ENCODE results near the gene CELF4.

The CELF4 gene

GRCh38 chr18:37452682-37453385, 112.8 kb downstream of the CELF4 start:
- no peak overlapping the region for H3K4me3 ChIP-seq (ENCODE audit: insufficient read depth, low read length, poor library complexity, severe bottlenecking)
- no peak overlapping the region for H3K9ac ChIP-seq (ENCODE audit: low read length)
- no peaks in the 10 kb centered on the region for H3K9me2 ChIP-seq (replicated peaks; ENCODE audit: insufficient read depth, low read length)
- H2AFZ ChIP-seq (ENCODE audit: low read depth, low read length, severe bottlenecking) = no peak overlapping the region
- no peaks in the 10 kb centered on the region for H3K9me3 ChIP-seq (ENCODE audit: insufficient read depth, low read length)
- H3K4me2 ChIP-seq (ENCODE audit: low read depth, low read length, poor library complexity, severe bottlenecking) = no peak overlapping the region
- no peak overlapping the region for H3K27ac ChIP-seq (ENCODE audit: low read depth, low read length)
- no peaks in the 10 kb centered on the region for H3K27me3 ChIP-seq (ENCODE audit: low read length)
- TF ChIP-seq CTCF (IDR thresholded peaks at IDR 0.05; ENCODE audit: insufficient read depth, low read length, poor library complexity, severe bottlenecking) = no peak
- no peak for TF ChIP-seq EZH2phosphoT487 (conservative IDR thresholded peaks at IDR 0.05; ENCODE audit: low read length)
- no peaks in the 10 kb centered on the region for H3F3A ChIP-seq (ENCODE audit: insufficient read depth)
- no peaks in the 10 kb centered on the region for H4K20me1 ChIP-seq (ENCODE audit: low read depth, low read length)
- no peaks in the 10 kb centered on the region for H3K36me3 ChIP-seq (ENCODE audit: low read length)
- no peaks in the 10 kb centered on the region for H3K79me2 ChIP-seq (ENCODE audit: insufficient read depth, low read length)

GRCh38 chr18:37452015-37452414, 113.6 kb downstream of the CELF4 start:
- no peak overlapping the region for H3K9ac ChIP-seq (ENCODE audit: low read length)
- TF ChIP-seq EZH2phosphoT487 (conservative IDR thresholded peaks at IDR 0.05; ENCODE audit: low read length) = no peak
- TF ChIP-seq CTCF (IDR thresholded peaks at IDR 0.05; ENCODE audit: insufficient read depth, low read length, poor library complexity, severe bottlenecking) = no peak
- no peak overlapping the region for H2AFZ ChIP-seq (ENCODE audit: low read depth, low read length, severe bottlenecking)

GRCh38 chr18:37451239-37451825, 114.3 kb downstream of the CELF4 start:
- H2AFZ ChIP-seq (ENCODE audit: low read depth, low read length, severe bottlenecking) = no peak overlapping the region
- no peak overlapping the region for H3K4me3 ChIP-seq (ENCODE audit: insufficient read depth, low read length, poor library complexity, severe bottlenecking)
- no peak overlapping the region for H3K9ac ChIP-seq (ENCODE audit: low read length)
- no peaks in the 10 kb centered on the region for H3K9me3 ChIP-seq (ENCODE audit: insufficient read depth, low read length)
- no peaks in the 10 kb centered on the region for H4K20me1 ChIP-seq (ENCODE audit: low read depth, low read length)
- no peak overlapping the region for H3K4me2 ChIP-seq (ENCODE audit: low read depth, low read length, poor library complexity, severe bottlenecking)
- TF ChIP-seq EZH2phosphoT487 (conservative IDR thresholded peaks at IDR 0.05; ENCODE audit: low read length) (no peak), CTCF (IDR thresholded peaks at IDR 0.05; ENCODE audit: insufficient read depth, low read length, poor library complexity, severe bottlenecking) (no peak)
- H3K27ac ChIP-seq (ENCODE audit: low read depth, low read length) = no peak overlapping the region
- H3F3A ChIP-seq (ENCODE audit: insufficient read depth) = no peaks in the 10 kb centered on the region
- no peaks in the 10 kb centered on the region for H3K36me3 ChIP-seq (ENCODE audit: low read length)
- H3K27me3 ChIP-seq (ENCODE audit: low read length) = no peaks in the 10 kb centered on the region
- H3K79me2 ChIP-seq (ENCODE audit: insufficient read depth, low read length) = no peaks in the 10 kb centered on the region
- no peaks in the 10 kb centered on the region for H3K9me2 ChIP-seq (replicated peaks; ENCODE audit: insufficient read depth, low read length)

More at GRCh38 chr18:37452015-37452414, 113.6 kb downstream of the CELF4 start:
- Histone ChIP-seq H3K79me2 (ENCODE audit: insufficient read depth, low read length) (no peaks in the 10 kb centered on the region), H4K20me1 (ENCODE audit: low read depth, low read length) (no peaks in the 10 kb centered on the region), H3K27me3 (ENCODE audit: low read length) (no peaks in the 10 kb centered on the region), H3F3A (ENCODE audit: insufficient read depth) (no peaks in the 10 kb centered on the region), H3K9me3 (ENCODE audit: insufficient read depth, low read length) (no peaks in the 10 kb centered on the region), H3K36me3 (ENCODE audit: low read length) (no peaks in the 10 kb centered on the region), H3K4me3 (ENCODE audit: insufficient read depth, low read length, poor library complexity, severe bottlenecking) (no peak overlapping the region), H3K27ac (ENCODE audit: low read depth, low read length) (no peak overlapping the region), H3K4me2 (ENCODE audit: low read depth, low read length, poor library complexity, severe bottlenecking) (no peak overlapping the region), H3K9me2 (replicated peaks; ENCODE audit: insufficient read depth, low read length) (no peaks in the 10 kb centered on the region)
